ENCODE data around the gene VPS37C.

The VPS37C gene

GRCh38 chr11:61150706-61151544, 10.3 kb downstream of the VPS37C start:
- peak overlapping the region; percentile 33 for H4K8ac ChIP-seq (ENCODE audit: low read depth, low read length)
- peaks cover 14% of the 10 kb centered on the region for H3K79me1 ChIP-seq (ENCODE audit: low read length)
- no peak for DNase-seq
- peaks cover 2 to 3% of the 10 kb centered on the region in 2 experiments for H3K36me3 ChIP-seq (ENCODE audit: control insufficient read depth in 1 of 2, insufficient read depth in 2 of 2, low read length in 2 of 2)
- peak overlapping the region; percentile 23 for H2AFZ ChIP-seq (ENCODE audit: insufficient read depth, low read length, poor library complexity)
- no peak overlapping the region for H3K23ac ChIP-seq (ENCODE audit: low read length)
- peak overlapping the region; percentile 74 for H3K14ac ChIP-seq (ENCODE audit: low read length)
- H3K9ac ChIP-seq (ENCODE audit: low read length), result no peak overlapping the region
- H2BK120ac ChIP-seq (ENCODE audit: insufficient read depth, low read length, poor library complexity), result peak overlapping the region; percentile 57
- H3K4ac ChIP-seq (ENCODE audit: low read depth, low read length), result peak overlapping the region; percentile 61
- H2BK12ac ChIP-seq (ENCODE audit: low read length), result peak overlapping the region; percentile 91
- WGBS (ENCODE audit: extremely low coverage, insufficient coverage, insufficient read length), result no CpG with 5 or more reads among the region's 19 CpGs
- H2BK5ac ChIP-seq (ENCODE audit: low read depth, low read length, poor library complexity), result peak overlapping the region; percentile 65
- H3K18ac ChIP-seq (ENCODE audit: low read length), result peak overlapping the region; percentile 95
- H3K27ac ChIP-seq (ENCODE audit: low read depth, low read length), result peak overlapping the region; percentile 38
- H3K4me2 ChIP-seq (ENCODE audit: low read length), result no peak overlapping the region
- H3K4me3 ChIP-seq (ENCODE audit: low read depth, low read length), result no peak overlapping the region
- H3K9me3 ChIP-seq (ENCODE audit: insufficient read depth, low read depth, low read length), result no peaks in the 10 kb centered on the region
- H4K91ac ChIP-seq (ENCODE audit: low read depth, low read length), result peak overlapping the region; percentile 82
- H2AK5ac ChIP-seq (ENCODE audit: low read length), result peak overlapping the region; percentile 79
- H3K27me3 ChIP-seq (ENCODE audit: insufficient read depth, low read length), result no peaks in the 10 kb centered on the region
- peaks cover 29% of the 10 kb centered on the region for H3K79me2 ChIP-seq (ENCODE audit: control insufficient read depth, insufficient read depth, low read length, poor library complexity)
- H4K12ac ChIP-seq (ENCODE audit: low read depth, low read length), result no peak overlapping the region
- H3K4me1 ChIP-seq (ENCODE audit: control insufficient read depth in 1 of 2, insufficient read depth in 2 of 2, low read length in 2 of 2), result peaks cover 41 to 45% of the 10 kb centered on the region in 2 experiments

- peaks cover 2 to 7% of the 10 kb centered on the region in 2 experiments for H3K36me3 ChIP-seq (ENCODE audit: control insufficient read depth in 1 of 2, insufficient read depth in 2 of 2, low read length in 2 of 2)
- H3K9me3 ChIP-seq (ENCODE audit: insufficient read depth, low read depth, low read length), result no peaks in the 10 kb centered on the region
- H2BK12ac ChIP-seq (ENCODE audit: low read length), result no peak overlapping the region
- H4K91ac ChIP-seq (ENCODE audit: low read depth, low read length), result peak overlapping the region; percentile 82
- peak overlapping the region; percentile 2 for H3K18ac ChIP-seq (ENCODE audit: low read length)
- no peak overlapping the region for H3K14ac ChIP-seq (ENCODE audit: low read length)
- H3K27ac ChIP-seq (ENCODE audit: low read depth, low read length), result peak overlapping the region; percentile 38
- H3K4me2 ChIP-seq (ENCODE audit: low read length), result peak overlapping the region; percentile 40
- H2BK120ac ChIP-seq (ENCODE audit: insufficient read depth, low read length, poor library complexity), result peak overlapping the region; percentile 57
- no CpG with 5 or more reads among the region's 13 CpGs for WGBS (ENCODE audit: extremely low coverage, insufficient coverage, insufficient read length)
- no peak overlapping the region for H3K23ac ChIP-seq (ENCODE audit: low read length)
- H3K4me1 ChIP-seq (ENCODE audit: control insufficient read depth in 1 of 2, insufficient read depth in 2 of 2, low read length in 2 of 2), result peaks cover 41 to 45% of the 10 kb centered on the region in 2 experiments
- no peak overlapping the region for H3K4ac ChIP-seq (ENCODE audit: low read depth, low read length)
- no peak overlapping the region for H3K4me3 ChIP-seq (ENCODE audit: low read depth, low read length)
- peak overlapping the region; percentile 33 for H4K8ac ChIP-seq (ENCODE audit: low read depth, low read length)
- H2BK5ac ChIP-seq (ENCODE audit: low read depth, low read length, poor library complexity), result peak overlapping the region; percentile 65
- H4K12ac ChIP-seq (ENCODE audit: low read depth, low read length), result no peak overlapping the region
- no peak overlapping the region for H2AFZ ChIP-seq (ENCODE audit: insufficient read depth, low read length, poor library complexity)
- H3K79me1 ChIP-seq (ENCODE audit: low read length), result peaks cover 14% of the 10 kb centered on the region
- H3K9ac ChIP-seq (ENCODE audit: low read length), result no peak overlapping the region
- peak; percentile 17 to 24 for DNase-seq
- no peak overlapping the region for H2AK5ac ChIP-seq (ENCODE audit: low read length)
- no peaks in the 10 kb centered on the region for H3K27me3 ChIP-seq (ENCODE audit: insufficient read depth, low read length)
- H3K79me2 ChIP-seq (ENCODE audit: control insufficient read depth, insufficient read depth, low read length, poor library complexity), result peaks cover 30% of the 10 kb centered on the region
Measured at GRCh38 chr11:61149624-61150615, 11.3 kb downstream of the VPS37C start.

DNA sequence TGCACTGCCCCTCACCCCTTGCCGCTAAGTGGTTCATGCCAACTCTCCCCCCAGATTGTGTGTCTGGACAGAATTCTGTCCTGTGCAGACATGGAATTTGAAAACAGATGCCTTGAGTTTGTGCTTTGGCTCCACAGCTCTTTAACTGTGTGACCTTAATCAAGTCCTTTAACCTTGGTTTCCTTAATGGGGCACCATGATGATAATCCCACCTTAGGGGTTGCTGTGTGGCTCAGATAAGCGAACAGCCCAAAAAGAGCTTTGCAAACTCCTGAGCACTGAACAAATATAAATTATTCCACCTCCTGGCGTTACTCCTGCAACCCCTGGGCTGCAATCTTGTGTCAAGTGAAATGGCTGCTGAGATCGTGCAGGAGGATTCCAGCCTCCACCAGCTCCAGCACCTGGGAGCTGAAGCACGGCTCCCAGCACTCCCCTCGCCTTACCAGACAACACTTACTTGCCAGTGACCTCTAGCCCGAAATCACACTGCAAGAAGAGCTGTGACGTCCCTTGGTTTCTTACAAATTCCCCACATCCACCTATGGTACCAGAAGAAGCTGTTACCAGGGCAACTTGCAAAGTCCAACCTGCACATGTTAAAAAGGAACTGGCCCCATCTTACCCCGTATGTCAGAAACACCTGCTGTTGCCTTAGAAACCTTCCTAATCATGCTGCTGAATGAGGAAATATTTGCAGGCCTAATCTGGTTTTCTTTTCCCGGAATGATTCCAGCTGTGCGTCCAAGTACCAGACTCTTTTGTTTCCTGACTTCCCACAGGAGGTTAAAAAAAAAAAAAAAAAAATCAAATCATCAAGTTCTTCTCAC, 13.2 kb downstream of the VPS37C start:
- Histone ChIP-seq H3K23ac (ENCODE audit: low read length) (no peak overlapping the region), H3K9ac (ENCODE audit: low read length) (no peak overlapping the region)
- no CpG with 5 or more reads among the region's 11 CpGs for WGBS (ENCODE audit: extremely low coverage, insufficient coverage, insufficient read length)

More for the DNA sequence above, 13.2 kb downstream of the VPS37C start:
- no peak overlapping the region for H2BK5ac ChIP-seq (ENCODE audit: low read depth, low read length, poor library complexity)
- peaks cover 30% of the 10 kb centered on the region for H3K79me2 ChIP-seq (ENCODE audit: control insufficient read depth, insufficient read depth, low read length, poor library complexity)
- H3K27ac ChIP-seq (ENCODE audit: low read depth, low read length), result no peak overlapping the region
- peaks cover 0 to 12% of the 10 kb centered on the region in 2 experiments for H3K36me3 ChIP-seq (ENCODE audit: control insufficient read depth in 1 of 2, insufficient read depth in 2 of 2, low read length in 2 of 2)
- peak overlapping the region; percentile 36 for H3K4ac ChIP-seq (ENCODE audit: low read depth, low read length)
- H3K27me3 ChIP-seq (ENCODE audit: insufficient read depth, low read length), result no peaks in the 10 kb centered on the region
- no peak overlapping the region for H3K18ac ChIP-seq (ENCODE audit: low read length)
- H2BK120ac ChIP-seq (ENCODE audit: insufficient read depth, low read length, poor library complexity), result no peak overlapping the region
- H3K4me2 ChIP-seq (ENCODE audit: low read length), result no peak overlapping the region
- H2AFZ ChIP-seq (ENCODE audit: insufficient read depth, low read length, poor library complexity), result no peak overlapping the region
- no peak overlapping the region for H4K8ac ChIP-seq (ENCODE audit: low read depth, low read length)
- H2BK12ac ChIP-seq (ENCODE audit: low read length), result no peak overlapping the region
- H3K4me3 ChIP-seq (ENCODE audit: low read depth, low read length), result no peak overlapping the region
- no peak overlapping the region for H3K14ac ChIP-seq (ENCODE audit: low read length)
- H3K4me1 ChIP-seq (ENCODE audit: control insufficient read depth in 1 of 2, insufficient read depth in 2 of 2, low read length in 2 of 2), result peaks cover 35 to 38% of the 10 kb centered on the region in 2 experiments
- no peaks in the 10 kb centered on the region for H3K9me3 ChIP-seq (ENCODE audit: insufficient read depth, low read depth, low read length)
- H4K12ac ChIP-seq (ENCODE audit: low read depth, low read length), result no peak overlapping the region
- H3K79me1 ChIP-seq (ENCODE audit: low read length), result peaks cover 10% of the 10 kb centered on the region
- no peak overlapping the region for H4K91ac ChIP-seq (ENCODE audit: low read depth, low read length)
- no peak overlapping the region for H2AK5ac ChIP-seq (ENCODE audit: low read length)
- no peak for DNase-seq

All from trophoblast cell (in vitro differentiated cells and primary cell).